Stomach smooth muscle (tissue), 2 donors: ENCODE data around the gene THRSP.
"Not testable (repeated sequence)": the region's sequence is repeated elsewhere in the genome, so short reads cannot be mapped to it uniquely, and the experiment has no call there.

Experiments
- H3K27ac ChIP-seq: one replicate; pipeline ENCODE4 v1.7.0; 2013; ENCODE audit warnings: mild to moderate bottlenecking, low read length, inconsistent platforms
- H3K27me3 ChIP-seq, 2 donors: one replicate each; pipeline ENCODE4 v1.7.0; 2013; ENCODE audit warnings: low read length in 2 of 2; ENCODE audit not compliant: insufficient read depth in 2 of 2, control insufficient read depth in 1 of 2
- H3K36me3 ChIP-seq, 2 donors: one replicate each; pipeline ENCODE4 v1.7.0; 2013; ENCODE audit warnings: low read length in 2 of 2; ENCODE audit not compliant: control insufficient read depth in 2 of 2, insufficient read depth in 2 of 2
- H3K4me1 ChIP-seq: one replicate; pipeline ENCODE4 v1.7.0; 2013; ENCODE audit warnings: low read length; ENCODE audit not compliant: control insufficient read depth, insufficient read depth
- H3K4me3 ChIP-seq, 2 donors: one replicate each; pipeline ENCODE4 v1.7.0; 2013; ENCODE audit warnings: low read length in 2 of 2
- H3K9ac ChIP-seq, 2 donors: one replicate each; pipeline ENCODE4 v1.7.0; 2013; ENCODE audit warnings: low read length in 2 of 2, mild to moderate bottlenecking in 1 of 2
- H3K9me3 ChIP-seq, 2 donors: one replicate each; pipeline ENCODE4 v1.7.0; 2013; ENCODE audit warnings: low read length in 2 of 2; ENCODE audit not compliant: control insufficient read depth in 2 of 2
- donor health status: healthy.
- donor health status: Pancreatic carcinoma.

Gene THRSP

GRCh38 chr11:78039391-78039918 lies 24.2 kb upstream of the THRSP start:
- Histone ChIP-seq H3K9me3 (no peaks in the 10 kb centered on the region), H3K27ac (peak overlapping the region; percentile 60), H3K27me3 (no peaks in the 10 kb centered on the region), H3K4me1 (peaks cover 6% of the 10 kb centered on the region), H3K9ac (peak overlapping the region in 1 of 2 donors; percentile 63), H3K36me3 (no peaks in the 10 kb centered on the region), H3K4me3 (peak overlapping the region in 1 of 2 donors; percentile 31)

GRCh38 chr11:78039919-78040671 lies 23.6 kb upstream of the THRSP start:
- Histone ChIP-seq H3K9ac (peak overlapping the region in 1 of 2 donors; percentile 63), H3K27me3 (no peaks in the 10 kb centered on the region), H3K27ac (peak overlapping the region; percentile 60), H3K4me1 (peaks cover 6% of the 10 kb centered on the region), H3K36me3 (no peaks in the 10 kb centered on the region), H3K9me3 (no peaks in the 10 kb centered on the region), H3K4me3 (peak overlapping the region; percentile 31 to 35)

GRCh38 chr11:78040691-78041379 lies 22.8 kb upstream of the THRSP start:
- H3K4me1 ChIP-seq: peaks cover 13% of the 10 kb centered on the region
- H3K27ac ChIP-seq: no peak overlapping the region
- H3K9ac ChIP-seq: no peak overlapping the region
- no peak overlapping the region for H3K4me3 ChIP-seq
- H3K27me3 ChIP-seq: no peaks in the 10 kb centered on the region
- H3K36me3 ChIP-seq: no peaks in the 10 kb centered on the region
- H3K9me3 ChIP-seq: no peaks in the 10 kb centered on the region

- not testable (repeated sequence) for H3K27me3 ChIP-seq, H3K9ac ChIP-seq, H3K27ac ChIP-seq, H3K9me3 ChIP-seq, H3K4me3 ChIP-seq, H3K36me3 ChIP-seq
- peaks cover 14% of the 10 kb centered on the region for H3K4me1 ChIP-seq
Observed at GRCh38 chr11:78041380-78041719, 22.3 kb upstream of the THRSP start.

GRCh38 chr11:78041843-78042440 lies 21.7 kb upstream of the THRSP start:
- H3K27me3 ChIP-seq: no peaks in the 10 kb centered on the region
- H3K9me3 ChIP-seq: no peaks in the 10 kb centered on the region
- peaks cover 14% of the 10 kb centered on the region for H3K4me1 ChIP-seq
- H3K4me3 ChIP-seq: no peak overlapping the region
- H3K36me3 ChIP-seq: no peaks in the 10 kb centered on the region
- H3K27ac ChIP-seq: no peak overlapping the region
- no peak overlapping the region for H3K9ac ChIP-seq

- Histone ChIP-seq H3K27ac (no peak overlapping the region), H3K4me1 (peaks cover 14% of the 10 kb centered on the region), H3K4me3 (no peak overlapping the region), H3K9ac (no peak overlapping the region), H3K36me3 (no peaks in the 10 kb centered on the region), H3K27me3 (no peaks in the 10 kb centered on the region), H3K9me3 (no peaks in the 10 kb centered on the region)
Observed at GRCh38 chr11:78044706-78045105, 19.0 kb upstream of the THRSP start.

GRCh38 chr11:78045851-78046485 lies 17.7 kb upstream of the THRSP start:
- Histone ChIP-seq H3K4me1 (peaks cover 9% of the 10 kb centered on the region), H3K9me3 (no peaks in the 10 kb centered on the region), H3K36me3 (no peaks in the 10 kb centered on the region), H3K4me3 (peak overlapping the region; percentile 78 to 90), H3K9ac (peak overlapping the region; percentile 77 to 86), H3K27ac (peak overlapping the region; percentile 66), H3K27me3 (no peaks in the 10 kb centered on the region)

- no peaks in the 10 kb centered on the region for H3K9me3 ChIP-seq
- no peak overlapping the region for H3K27ac ChIP-seq
- H3K4me1 ChIP-seq: peaks cover 9% of the 10 kb centered on the region
- H3K9ac ChIP-seq: no peak overlapping the region
- H3K36me3 ChIP-seq: no peaks in the 10 kb centered on the region
- peak overlapping the region in 1 of 2 donors; percentile 90 for H3K4me3 ChIP-seq
- no peaks in the 10 kb centered on the region for H3K27me3 ChIP-seq
Observed at GRCh38 chr11:78046486-78046854, 17.2 kb upstream of the THRSP start.

GRCh38 chr11:78048561-78048960 lies 15.1 kb upstream of the THRSP start:
- H3K27ac ChIP-seq: no peak overlapping the region
- H3K36me3 ChIP-seq: no peaks in the 10 kb centered on the region
- no peak overlapping the region for H3K9ac ChIP-seq
- H3K9me3 ChIP-seq: no peaks in the 10 kb centered on the region
- H3K4me3 ChIP-seq: no peak overlapping the region
- H3K4me1 ChIP-seq: peaks cover 9% of the 10 kb centered on the region
- H3K27me3 ChIP-seq: no peaks in the 10 kb centered on the region

- Histone ChIP-seq H3K27me3 (no peaks in the 10 kb centered on the region), H3K9ac (no peak overlapping the region)
Observed at GRCh38 chr11:78049348-78049747, 14.3 kb upstream of the THRSP start.

More at GRCh38 chr11:78049348-78049747, 14.3 kb upstream of the THRSP start:
- H3K4me3 ChIP-seq: no peak overlapping the region
- no peaks in the 10 kb centered on the region for H3K36me3 ChIP-seq
- H3K9me3 ChIP-seq: no peaks in the 10 kb centered on the region
- H3K4me1 ChIP-seq: peaks cover 9% of the 10 kb centered on the region
- H3K27ac ChIP-seq: no peak overlapping the region
